ENCODE data around the gene HCRTR1.

Gene HCRTR1

GRCh38 chr1:31671561-31672201 is 54.2 kb downstream of the HCRTR1 start:
- FAIRE-seq: no peak

DNA sequence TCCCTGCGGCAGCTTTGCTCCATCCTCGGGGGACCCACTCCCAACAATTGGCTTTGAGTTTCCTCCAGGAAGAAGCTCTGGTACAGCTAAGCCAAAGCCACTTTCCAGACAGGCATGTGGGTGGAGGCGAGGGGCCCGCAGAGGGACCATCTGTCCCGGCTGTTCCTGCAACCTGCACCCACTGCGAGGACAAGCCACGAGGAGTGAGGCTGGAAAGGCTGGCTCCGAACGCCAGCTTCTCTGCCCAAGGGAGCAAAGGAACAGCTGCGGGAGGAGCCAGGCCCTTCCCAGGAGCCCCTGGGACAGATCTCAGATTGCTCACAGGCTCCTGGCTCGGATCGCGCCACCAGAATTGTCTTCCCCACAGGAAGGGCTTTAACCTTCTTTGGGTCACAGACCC is 55.5 kb downstream of the HCRTR1 start:
- FAIRE-seq: no peak
- no peak for TF ChIP-seq POLR2A (IDR thresholded peaks at IDR 0.05; ENCODE audit: low read depth, low read length)
- no peak for DNase-seq (ENCODE audit: insufficient read length, low spot score)

More at GRCh38 chr1:31671561-31672201, 54.2 kb downstream of the HCRTR1 start:
- DNase-seq (ENCODE audit: insufficient read length, low spot score): no peak
- TF ChIP-seq POLR2A (IDR thresholded peaks at IDR 0.05; ENCODE audit: low read depth, low read length): no peak

DNA sequence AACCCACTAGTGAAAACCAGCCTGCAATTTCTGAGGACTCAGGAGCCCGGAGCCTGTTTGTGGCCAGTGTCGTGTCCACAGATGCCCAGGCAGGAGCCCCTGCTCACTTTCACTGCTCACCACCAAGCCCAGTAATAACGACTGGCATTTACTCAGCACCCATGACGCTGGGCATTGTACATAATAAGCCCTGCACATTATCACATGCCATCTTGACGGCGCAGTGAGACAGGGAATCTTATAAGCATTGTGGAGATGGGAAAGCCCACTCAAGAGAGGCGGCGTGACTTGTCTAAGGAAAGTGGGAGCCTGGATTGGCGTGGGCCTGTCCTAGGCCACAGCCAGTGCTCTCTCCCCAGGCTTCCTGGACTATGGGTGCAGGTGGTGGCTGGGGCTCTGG is 55.9 kb downstream of the HCRTR1 start:
- FAIRE-seq (no peak), DNase-seq (ENCODE audit: insufficient read length, low spot score) (no peak)
- TF ChIP-seq POLR2A (IDR thresholded peaks at IDR 0.05; ENCODE audit: low read depth, low read length): no peak

- FAIRE-seq: no peak
- TF ChIP-seq POLR2A (IDR thresholded peaks at IDR 0.05; ENCODE audit: low read depth, low read length): no peak
- no peak for DNase-seq (ENCODE audit: insufficient read length, low spot score)
These were observed 57.1 kb downstream of the HCRTR1 start for GRCh38 chr1:31674626-31675025.

DNA sequence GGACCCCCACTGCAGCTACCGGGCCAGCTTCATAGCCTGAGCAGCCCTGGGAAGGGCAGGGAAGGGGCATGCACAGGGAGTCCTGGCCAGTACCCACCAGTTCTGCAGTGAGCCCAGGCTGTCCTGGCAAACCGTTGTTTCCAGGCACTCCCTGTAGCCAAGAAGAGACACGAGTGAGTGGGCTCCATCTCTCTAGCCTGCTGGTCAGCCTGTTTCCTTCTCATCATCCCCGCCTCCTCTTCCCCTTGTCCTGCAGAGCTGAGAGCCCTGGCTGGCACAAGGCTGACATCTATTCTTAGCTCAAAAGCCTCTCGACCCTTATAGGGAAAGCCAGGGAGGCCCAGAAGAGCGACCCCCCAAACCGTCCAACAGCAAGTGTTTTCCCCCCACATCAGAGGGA is 57.7 kb downstream of the HCRTR1 start:
- TF ChIP-seq POLR2A (IDR thresholded peaks at IDR 0.05; ENCODE audit: low read depth, low read length): no peak
- FAIRE-seq: no peak
- no peak for DNase-seq (ENCODE audit: insufficient read length, low spot score)

DNA sequence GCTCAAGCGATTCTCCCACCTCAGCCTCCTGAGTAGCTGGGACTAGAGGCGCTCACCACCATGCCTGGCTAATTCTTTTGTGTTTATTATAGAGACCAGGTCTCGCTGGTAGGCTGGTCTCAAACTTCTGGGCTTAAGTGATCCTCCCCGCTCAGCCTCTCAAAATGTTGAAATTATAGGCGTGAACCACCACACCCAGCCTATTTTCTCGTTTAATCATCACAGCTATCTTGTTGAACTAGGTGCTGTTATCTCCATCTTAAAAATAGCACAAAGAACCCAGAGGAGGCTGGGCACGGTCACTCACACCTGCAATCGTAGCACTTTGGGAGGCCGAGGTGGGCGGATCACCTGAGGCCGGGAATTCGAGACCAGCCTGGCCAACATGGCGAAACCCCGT is 58.3 kb downstream of the HCRTR1 start:
- no peak for TF ChIP-seq POLR2A (IDR thresholded peaks at IDR 0.05; ENCODE audit: low read depth, low read length)
- no peak for FAIRE-seq
- no peak for DNase-seq (ENCODE audit: insufficient read length, low spot score)
